ENCODE results near the gene SMG6. TPM values are rescaled to one million over a fixed set of nuclear protein-coding genes. Genes with fewer than 3 reads are reported as not detected.

The SMG6 gene
- total RNA-seq, 1 donor from 2014 or later, result 43.0 TPM

- DNase-seq (ENCODE audit: low spot score), result no peak
- Mint-ChIP-seq H3K27ac (no peak overlapping the region), H3K27me3 (ENCODE audit: low read depth) (no peaks in the 10 kb centered on the region), H3K9me3 (no peaks in the 10 kb centered on the region), H3K36me3 (ENCODE audit: low read depth) (peaks cover 55% of the 10 kb centered on the region), H3K4me3 (ENCODE audit: low read depth) (no peak overlapping the region), H3K4me1 (ENCODE audit: low read depth) (peaks cover 53% of the 10 kb centered on the region)
- intact Hi-C loops (cut with micrococcal nuclease), result loop anchor here (10.0 kb wide), 1 partner anchor 74 kb away; no protein-coding TSS in a partner anchor
Observed at GRCh38 chr17:2198927-2199326, 104.7 kb downstream of the SMG6 start.

- H3K9me3 Mint-ChIP-seq, result no peaks in the 10 kb centered on the region
- intact Hi-C loops (cut with micrococcal nuclease), result loop anchor here (10.0 kb wide), 1 partner anchor 72 kb away; no protein-coding TSS in a partner anchor
Observed at GRCh38 chr17:2197271-2197670, 106.3 kb downstream of the SMG6 start.

GRCh38 chr17:2195729-2196128 is 107.9 kb downstream of the SMG6 start:
- H3K36me3 Mint-ChIP-seq (ENCODE audit: low read depth), result peaks cover 56% of the 10 kb centered on the region
- H3K4me1 Mint-ChIP-seq (ENCODE audit: low read depth), result peaks cover 52% of the 10 kb centered on the region
- no peak overlapping the region for H3K4me3 Mint-ChIP-seq (ENCODE audit: low read depth)
- no peak for DNase-seq (ENCODE audit: low spot score)
- H3K27me3 Mint-ChIP-seq (ENCODE audit: low read depth), result no peaks in the 10 kb centered on the region
- peak overlapping the region; percentile 70 for H3K27ac Mint-ChIP-seq
- H3K9me3 Mint-ChIP-seq, result no peaks in the 10 kb centered on the region
- intact Hi-C loops (cut with micrococcal nuclease), result loop anchor here (1.0 to 10.0 kb wide), 5 partner anchors 19 to 107 kb away; no protein-coding TSS in a partner anchor

More at GRCh38 chr17:2197271-2197670, 106.3 kb downstream of the SMG6 start:
- no peak overlapping the region for H3K27ac Mint-ChIP-seq
- peaks cover 53% of the 10 kb centered on the region for H3K4me1 Mint-ChIP-seq (ENCODE audit: low read depth)
- no peak overlapping the region for H3K4me3 Mint-ChIP-seq (ENCODE audit: low read depth)
- no peak for DNase-seq (ENCODE audit: low spot score)
- peaks cover 60% of the 10 kb centered on the region for H3K36me3 Mint-ChIP-seq (ENCODE audit: low read depth)
- H3K27me3 Mint-ChIP-seq (ENCODE audit: low read depth), result no peaks in the 10 kb centered on the region

- H3K27ac Mint-ChIP-seq, result no peak overlapping the region
- peaks cover 60% of the 10 kb centered on the region for H3K4me1 Mint-ChIP-seq (ENCODE audit: low read depth)
- peaks cover 58% of the 10 kb centered on the region for H3K36me3 Mint-ChIP-seq (ENCODE audit: low read depth)
Observed at GRCh38 chr17:2194889-2195335, 108.7 kb downstream of the SMG6 start.

GRCh38 chr17:2192367-2193057 is 111.1 kb downstream of the SMG6 start:
- Mint-ChIP-seq H3K27me3 (ENCODE audit: low read depth) (no peaks in the 10 kb centered on the region), H3K4me1 (ENCODE audit: low read depth) (peaks cover 62% of the 10 kb centered on the region), H3K4me3 (ENCODE audit: low read depth) (no peak overlapping the region), H3K9me3 (no peaks in the 10 kb centered on the region), H3K36me3 (ENCODE audit: low read depth) (peaks cover 68% of the 10 kb centered on the region), H3K27ac (peak overlapping the region; percentile 82)
- no peak for DNase-seq (ENCODE audit: low spot score)
- intact Hi-C loops (cut with micrococcal nuclease), result loop anchor here (10.0 kb wide), 1 partner anchor 68 kb away; no protein-coding TSS in a partner anchor

More at GRCh38 chr17:2194889-2195335, 108.7 kb downstream of the SMG6 start:
- no peaks in the 10 kb centered on the region for H3K9me3 Mint-ChIP-seq
- no peak for DNase-seq (ENCODE audit: low spot score)
- no peaks in the 10 kb centered on the region for H3K27me3 Mint-ChIP-seq (ENCODE audit: low read depth)
- intact Hi-C loops (cut with micrococcal nuclease), result loop anchor here (1.0 to 10.0 kb wide), 5 partner anchors 20 to 106 kb away; no protein-coding TSS in a partner anchor
- no peak overlapping the region for H3K4me3 Mint-ChIP-seq (ENCODE audit: low read depth)

GRCh38 chr17:2191785-2192184 is 111.8 kb downstream of the SMG6 start:
- peaks cover 61% of the 10 kb centered on the region for H3K4me1 Mint-ChIP-seq (ENCODE audit: low read depth)
- H3K27me3 Mint-ChIP-seq (ENCODE audit: low read depth), result no peaks in the 10 kb centered on the region

GRCh38 chr17:2191227-2191626 is 112.4 kb downstream of the SMG6 start:
- Mint-ChIP-seq H3K27ac (no peak overlapping the region), H3K9me3 (no peaks in the 10 kb centered on the region), H3K4me1 (ENCODE audit: low read depth) (peaks cover 56% of the 10 kb centered on the region), H3K36me3 (ENCODE audit: low read depth) (peaks cover 65% of the 10 kb centered on the region), H3K4me3 (ENCODE audit: low read depth) (no peak overlapping the region), H3K27me3 (ENCODE audit: low read depth) (no peaks in the 10 kb centered on the region)
- no peak for DNase-seq (ENCODE audit: low spot score)
- intact Hi-C loops (cut with micrococcal nuclease), result loop anchor here (10.0 kb wide), 1 partner anchor 66 kb away; no protein-coding TSS in a partner anchor

More at GRCh38 chr17:2191785-2192184, 111.8 kb downstream of the SMG6 start:
- H3K4me3 Mint-ChIP-seq (ENCODE audit: low read depth), result no peak overlapping the region
- H3K9me3 Mint-ChIP-seq, result no peaks in the 10 kb centered on the region
- peaks cover 66% of the 10 kb centered on the region for H3K36me3 Mint-ChIP-seq (ENCODE audit: low read depth)
- no peak for DNase-seq (ENCODE audit: low spot score)
- intact Hi-C loops (cut with micrococcal nuclease), result loop anchor here (10.0 kb wide), 1 partner anchor 67 kb away; no protein-coding TSS in a partner anchor
- H3K27ac Mint-ChIP-seq, result no peak overlapping the region

- Mint-ChIP-seq H3K9me3 (no peaks in the 10 kb centered on the region), H3K4me1 (ENCODE audit: low read depth) (peaks cover 46% of the 10 kb centered on the region), H3K4me3 (ENCODE audit: low read depth) (no peak overlapping the region), H3K27ac (no peak overlapping the region), H3K27me3 (ENCODE audit: low read depth) (no peaks in the 10 kb centered on the region), H3K36me3 (ENCODE audit: low read depth) (peaks cover 68% of the 10 kb centered on the region)
- intact Hi-C loops (cut with micrococcal nuclease), result loop anchor here (10.0 kb wide), 1 partner anchor 65 kb away; no protein-coding TSS in a partner anchor
- DNase-seq (ENCODE audit: low spot score), result no peak
Observed at GRCh38 chr17:2190014-2190413, 113.6 kb downstream of the SMG6 start.

- H3K36me3 Mint-ChIP-seq (ENCODE audit: low read depth), result peaks cover 62% of the 10 kb centered on the region
- no peak overlapping the region for H3K27ac Mint-ChIP-seq
- DNase-seq (ENCODE audit: low spot score), result no peak
- H3K4me3 Mint-ChIP-seq (ENCODE audit: low read depth), result no peak overlapping the region
- H3K4me1 Mint-ChIP-seq (ENCODE audit: low read depth), result peaks cover 37% of the 10 kb centered on the region
- intact Hi-C loops (cut with micrococcal nuclease), result no loop called here
- H3K9me3 Mint-ChIP-seq, result no peaks in the 10 kb centered on the region
- no peaks in the 10 kb centered on the region for H3K27me3 Mint-ChIP-seq (ENCODE audit: low read depth)
Observed at GRCh38 chr17:2188971-2189630, 114.5 kb downstream of the SMG6 start.

GRCh38 chr17:2187758-2188157 is 115.8 kb downstream of the SMG6 start:
- no peak for DNase-seq (ENCODE audit: low spot score)
- H3K4me3 Mint-ChIP-seq (ENCODE audit: low read depth), result no peak overlapping the region
- H3K9me3 Mint-ChIP-seq, result no peaks in the 10 kb centered on the region
- H3K4me1 Mint-ChIP-seq (ENCODE audit: low read depth), result peaks cover 25% of the 10 kb centered on the region
- intact Hi-C loops (cut with micrococcal nuclease), result no loop called here
- peaks cover 59% of the 10 kb centered on the region for H3K36me3 Mint-ChIP-seq (ENCODE audit: low read depth)
- H3K27ac Mint-ChIP-seq, result no peak overlapping the region
- H3K27me3 Mint-ChIP-seq (ENCODE audit: low read depth), result no peaks in the 10 kb centered on the region

- H3K36me3 Mint-ChIP-seq (ENCODE audit: low read depth), result peaks cover 60% of the 10 kb centered on the region
Observed at GRCh38 chr17:2186937-2187336, 116.6 kb downstream of the SMG6 start.

GRCh38 chr17:2184993-2185931 is 118.3 kb downstream of the SMG6 start:
- H3K4me3 Mint-ChIP-seq (ENCODE audit: low read depth), result no peak overlapping the region
- peaks cover 62% of the 10 kb centered on the region for H3K36me3 Mint-ChIP-seq (ENCODE audit: low read depth)
- no peak overlapping the region for H3K27ac Mint-ChIP-seq
- H3K27me3 Mint-ChIP-seq (ENCODE audit: low read depth), result no peaks in the 10 kb centered on the region
- peaks cover 17% of the 10 kb centered on the region for H3K4me1 Mint-ChIP-seq (ENCODE audit: low read depth)
- no peak for DNase-seq (ENCODE audit: low spot score)
- no peaks in the 10 kb centered on the region for H3K9me3 Mint-ChIP-seq
- intact Hi-C loops (cut with micrococcal nuclease), result no loop called here

More at GRCh38 chr17:2186937-2187336, 116.6 kb downstream of the SMG6 start:
- Mint-ChIP-seq H3K4me3 (ENCODE audit: low read depth) (no peak overlapping the region), H3K27me3 (ENCODE audit: low read depth) (no peaks in the 10 kb centered on the region), H3K27ac (no peak overlapping the region), H3K4me1 (ENCODE audit: low read depth) (peaks cover 18% of the 10 kb centered on the region), H3K9me3 (no peaks in the 10 kb centered on the region)
- intact Hi-C loops (cut with micrococcal nuclease), result no loop called here
- DNase-seq (ENCODE audit: low spot score), result no peak

Data from activated T-helper 2 cell treated with anti-CD3 and anti-CD28 coated beads, Interferon-gamma antibody, Interleukin-2, Interleukin-4, amounts not matched to agents 10 μg/mL and 5 μg/mL and 100 μg/mL, durations not matched to agents 14 hours and 24 hours and 36 hours (primary cell).